Activated naive CD4-positive, alpha-beta T cell treated with anti-CD3 and anti-CD28 coated beads, Interleukin-2, amount 10 ng/mL, durations not matched to agents 7 days and 5 days (primary cell): ENCODE results near the gene GABRD.

Experiments
- CTCF ChIA-PET: fragments of 350-600 bp; sonication (Branson Sonifier 250); formaldehyde crosslinking; loops from one replicate; lab custom pipeline; 2021; ENCODE audit warnings: antibody characterized with exemption; lab: Charles Lee
- DNase-seq: peaks from one replicate; pipeline ENCODE4 v3.0.0-alpha.2; 2020
- H3K27ac Mint-ChIP-seq: one replicate; pipeline ENCODE4 v1.8.0; 2021; ENCODE audit warnings: mild to moderate bottlenecking, moderate library complexity, mixed read lengths
- H3K27me3 Mint-ChIP-seq: one replicate; pipeline ENCODE4 v1.8.0; 2021; ENCODE audit warnings: mild to moderate bottlenecking, mixed read lengths
- H3K36me3 Mint-ChIP-seq: one replicate; pipeline ENCODE4 v1.8.0; 2021; ENCODE audit warnings: mixed read lengths
- H3K4me1 Mint-ChIP-seq: one replicate; pipeline ENCODE4 v1.8.0; 2021; ENCODE audit warnings: mixed read lengths
- H3K4me3 Mint-ChIP-seq: one replicate; pipeline ENCODE4 v1.8.0; 2021; ENCODE audit warnings: mild to moderate bottlenecking, moderate library complexity, mixed read lengths
- H3K9me3 Mint-ChIP-seq: one replicate; pipeline ENCODE4 v1.8.0; 2021; ENCODE audit warnings: mixed read lengths

GABRD gene

GRCh38 chr1:2053217-2053616 lies 34.1 kb downstream of the GABRD start:
- peaks cover 45% of the 10 kb centered on the region for H3K27me3 Mint-ChIP-seq
- no peak overlapping the region for H3K27ac Mint-ChIP-seq
- CTCF ChIA-PET, result no interaction called here
- no peaks in the 10 kb centered on the region for H3K9me3 Mint-ChIP-seq
- H3K4me3 Mint-ChIP-seq, result no peak overlapping the region
- DNase-seq, result no peak
- peaks cover 13% of the 10 kb centered on the region for H3K4me1 Mint-ChIP-seq
- no peaks in the 10 kb centered on the region for H3K36me3 Mint-ChIP-seq

GRCh38 chr1:2053784-2054376 lies 34.7 kb downstream of the GABRD start:
- Mint-ChIP-seq H3K4me3 (no peak overlapping the region), H3K27ac (no peak overlapping the region), H3K9me3 (no peaks in the 10 kb centered on the region), H3K4me1 (peaks cover 8% of the 10 kb centered on the region), H3K36me3 (no peaks in the 10 kb centered on the region), H3K27me3 (peaks cover 39% of the 10 kb centered on the region)
- CTCF ChIA-PET, result no interaction called here
- no peak for DNase-seq

- H3K36me3 Mint-ChIP-seq, result no peaks in the 10 kb centered on the region
- H3K4me1 Mint-ChIP-seq, result peaks cover 2% of the 10 kb centered on the region
- H3K4me3 Mint-ChIP-seq, result no peak overlapping the region
- no peaks in the 10 kb centered on the region for H3K9me3 Mint-ChIP-seq
- CTCF ChIA-PET, result no interaction called here
- DNase-seq, result no peak
- H3K27me3 Mint-ChIP-seq, result peaks cover 32% of the 10 kb centered on the region
- H3K27ac Mint-ChIP-seq, result no peak overlapping the region
Measured at GRCh38 chr1:2054560-2054959, 35.4 kb downstream of the GABRD start.

- Mint-ChIP-seq H3K27ac (no peak overlapping the region), H3K27me3 (peaks cover 22% of the 10 kb centered on the region), H3K4me3 (no peak overlapping the region), H3K9me3 (no peaks in the 10 kb centered on the region), H3K4me1 (peaks cover 2% of the 10 kb centered on the region), H3K36me3 (no peaks in the 10 kb centered on the region)
- no peak for DNase-seq
- CTCF ChIA-PET, result interaction anchor here (1.0 kb wide), 2 partner anchors 11 to 16 kb away, joined by 3 to 4 read pairs; no protein-coding TSS in a partner anchor
Measured at GRCh38 chr1:2055911-2056575, 36.9 kb downstream of the GABRD start.

- no peaks in the 10 kb centered on the region for H3K36me3 Mint-ChIP-seq
- H3K27ac Mint-ChIP-seq, result no peak overlapping the region
- CTCF ChIA-PET, result interaction anchor here (1.0 kb wide), 1 partner anchor 12 kb away, joined by 3 read pairs; no protein-coding TSS in a partner anchor
- no peak overlapping the region for H3K4me3 Mint-ChIP-seq
- H3K27me3 Mint-ChIP-seq, result peaks cover 12% of the 10 kb centered on the region
- no peaks in the 10 kb centered on the region for H3K9me3 Mint-ChIP-seq
- H3K4me1 Mint-ChIP-seq, result peaks cover 2% of the 10 kb centered on the region
- DNase-seq, result no peak
Measured at GRCh38 chr1:2056955-2057590, 37.9 kb downstream of the GABRD start.

GRCh38 chr1:2059290-2059953 lies 40.3 kb downstream of the GABRD start:
- Mint-ChIP-seq H3K36me3 (no peaks in the 10 kb centered on the region), H3K9me3 (no peaks in the 10 kb centered on the region), H3K4me3 (no peak overlapping the region), H3K4me1 (no peaks in the 10 kb centered on the region), H3K27me3 (no peaks in the 10 kb centered on the region), H3K27ac (no peak overlapping the region)
- CTCF ChIA-PET, result no interaction called here
- no peak for DNase-seq

GRCh38 chr1:2060072-2060471 lies 40.9 kb downstream of the GABRD start:
- H3K27ac Mint-ChIP-seq, result no peak overlapping the region
- peaks cover 5% of the 10 kb centered on the region for H3K9me3 Mint-ChIP-seq
- no peak overlapping the region for H3K4me3 Mint-ChIP-seq
- DNase-seq, result no peak
- H3K4me1 Mint-ChIP-seq, result no peaks in the 10 kb centered on the region
- no peaks in the 10 kb centered on the region for H3K36me3 Mint-ChIP-seq
- CTCF ChIA-PET, result no interaction called here
- H3K27me3 Mint-ChIP-seq, result no peaks in the 10 kb centered on the region

- Mint-ChIP-seq H3K36me3 (no peaks in the 10 kb centered on the region), H3K4me1 (no peaks in the 10 kb centered on the region), H3K4me3 (no peak overlapping the region), H3K27me3 (no peaks in the 10 kb centered on the region), H3K9me3 (peaks cover 6% of the 10 kb centered on the region), H3K27ac (no peak overlapping the region)
- CTCF ChIA-PET, result no interaction called here
- no peak for DNase-seq
Measured at GRCh38 chr1:2060535-2060934, 41.4 kb downstream of the GABRD start.

GRCh38 chr1:2061065-2061778 lies 42.1 kb downstream of the GABRD start:
- CTCF ChIA-PET, result no interaction called here
- Mint-ChIP-seq H3K4me1 (no peaks in the 10 kb centered on the region), H3K9me3 (peaks cover 6% of the 10 kb centered on the region), H3K36me3 (no peaks in the 10 kb centered on the region), H3K4me3 (no peak overlapping the region), H3K27ac (no peak overlapping the region), H3K27me3 (no peaks in the 10 kb centered on the region)
- no peak for DNase-seq

GRCh38 chr1:2065699-2066098 lies 46.6 kb downstream of the GABRD start:
- CTCF ChIA-PET, result no interaction called here
- H3K27me3 Mint-ChIP-seq, result no peaks in the 10 kb centered on the region
- H3K9me3 Mint-ChIP-seq, result peaks cover 6% of the 10 kb centered on the region
- no peak overlapping the region for H3K27ac Mint-ChIP-seq
- DNase-seq, result no peak
- no peaks in the 10 kb centered on the region for H3K4me1 Mint-ChIP-seq
- no peak overlapping the region for H3K4me3 Mint-ChIP-seq
- no peaks in the 10 kb centered on the region for H3K36me3 Mint-ChIP-seq

- Mint-ChIP-seq H3K27ac (no peak overlapping the region), H3K4me3 (no peak overlapping the region)
- CTCF ChIA-PET, result no interaction called here
Measured at GRCh38 chr1:2067393-2067792, 48.2 kb downstream of the GABRD start.

GRCh38 chr1:2067981-2068380 lies 48.8 kb downstream of the GABRD start:
- Mint-ChIP-seq H3K4me1 (no peaks in the 10 kb centered on the region), H3K4me3 (no peak overlapping the region), H3K36me3 (no peaks in the 10 kb centered on the region), H3K27me3 (no peaks in the 10 kb centered on the region), H3K9me3 (peaks cover 6% of the 10 kb centered on the region), H3K27ac (no peak overlapping the region)
- CTCF ChIA-PET, result no interaction called here
- DNase-seq, result no peak

More at GRCh38 chr1:2067393-2067792, 48.2 kb downstream of the GABRD start:
- DNase-seq, result no peak
- Mint-ChIP-seq H3K4me1 (no peaks in the 10 kb centered on the region), H3K9me3 (peaks cover 6% of the 10 kb centered on the region), H3K36me3 (no peaks in the 10 kb centered on the region), H3K27me3 (no peaks in the 10 kb centered on the region)

GRCh38 chr1:2068951-2069350 lies 49.8 kb downstream of the GABRD start:
- H3K4me1 Mint-ChIP-seq, result no peaks in the 10 kb centered on the region
- no peak overlapping the region for H3K4me3 Mint-ChIP-seq
- no peak overlapping the region for H3K27ac Mint-ChIP-seq
- no peak for DNase-seq
- no peaks in the 10 kb centered on the region for H3K36me3 Mint-ChIP-seq
- peaks cover 6% of the 10 kb centered on the region for H3K9me3 Mint-ChIP-seq
- CTCF ChIA-PET, result no interaction called here
- no peaks in the 10 kb centered on the region for H3K27me3 Mint-ChIP-seq

GRCh38 chr1:2070016-2070415 lies 50.9 kb downstream of the GABRD start:
- CTCF ChIA-PET, result no interaction called here
- Mint-ChIP-seq H3K4me1 (no peaks in the 10 kb centered on the region), H3K27me3 (no peaks in the 10 kb centered on the region), H3K27ac (no peak overlapping the region), H3K9me3 (peaks cover under 1% of the 10 kb centered on the region), H3K36me3 (no peaks in the 10 kb centered on the region), H3K4me3 (no peak overlapping the region)
- DNase-seq, result no peak
